SU-DHL-6 (cell line): Measurements from ENCODE around the gene ACTN1.

ENCODE experiments used
- H2AFZ ChIP-seq: fragments of 200-600 bp; sonication (generic); 2 replicates; pipeline ENCODE4 v1.6.1; 2014; ENCODE audit warnings: low read depth, mild to moderate bottlenecking, moderate library complexity, mixed read lengths, antibody characterized with exemption, low read length; ENCODE audit not compliant: severe bottlenecking
- H3F3A ChIP-seq: fragments of 200-600 bp; shearing (Covaris generic); 2 replicates; pipeline ENCODE4 v1.6.0; 2016; ENCODE audit warnings: antibody characterized with exemption, mild to moderate bottlenecking; ENCODE audit not compliant: insufficient read depth
- H3K27ac ChIP-seq: fragments of 200-600 bp; sonication (generic); 2 replicates; pipeline ENCODE4 v1.5.1; 2016; ENCODE audit warnings: low read depth, mild to moderate bottlenecking, low read length, moderate library complexity, mixed read lengths
- H3K27me3 ChIP-seq: fragments of 200-600 bp; sonication (generic), shearing (Covaris generic); 2 replicates; pipeline ENCODE4 v1.6.0; 2014; ENCODE audit warnings: mild to moderate bottlenecking, low read length
- H3K36me3 ChIP-seq: fragments of 200-600 bp; sonication (generic); 2 replicates; pipeline ENCODE4 v1.6.1; 2014; ENCODE audit warnings: mild to moderate bottlenecking, low read length, mixed read lengths
- H3K4me2 ChIP-seq: fragments of 300-600, 200-600 bp; shearing (Covaris generic), sonication (generic); 2 replicates; pipeline ENCODE4 v1.6.0; 2014; ENCODE audit warnings: low read length, low read depth, mild to moderate bottlenecking; ENCODE audit not compliant: poor library complexity, severe bottlenecking
- H3K4me3 ChIP-seq: fragments of 200-600 bp; sonication (generic); 2 replicates; pipeline ENCODE4 v1.5.1; 2014; ENCODE audit warnings: antibody characterized with exemption, low read length, mild to moderate bottlenecking, mixed read lengths; ENCODE audit not compliant: insufficient read depth, poor library complexity, severe bottlenecking
- H3K79me2 ChIP-seq: fragments of 200-600 bp; sonication (generic); 2 replicates; pipeline ENCODE4 v1.6.1; 2014; ENCODE audit warnings: mild to moderate bottlenecking, low read length, moderate library complexity; ENCODE audit not compliant: insufficient read depth
- H3K9ac ChIP-seq: fragments of 200-600 bp; sonication (generic); 2 replicates; pipeline ENCODE4 v1.7.0; 2014; ENCODE audit warnings: mild to moderate bottlenecking, low read length
- H3K9me2 ChIP-seq: fragments of 200-600 bp; sonication (generic); replicated peaks from 2 replicates; pipeline ENCODE4 v1.6.1; 2014; ENCODE audit warnings: low read length; ENCODE audit not compliant: insufficient read depth
- H3K9me3 ChIP-seq: fragments of 200-600 bp; sonication (generic); 2 replicates; pipeline ENCODE4 v1.6.1; 2014; ENCODE audit warnings: low read length, mixed read lengths; ENCODE audit not compliant: insufficient read depth
- H4K20me1 ChIP-seq: fragments of 200-600 bp; sonication (generic); 2 replicates; pipeline ENCODE4 v1.6.1; 2014; ENCODE audit warnings: low read depth, mild to moderate bottlenecking, antibody characterized with exemption, low read length, moderate library complexity, mixed read lengths
- EZH2phosphoT487 ChIP-seq: fragments of 200-600 bp; sonication (generic), shearing (Covaris generic); conservative IDR thresholded peaks from 2 replicates; pipeline ENCODE4 v1.6.1; 2018; ENCODE audit warnings: mild to moderate bottlenecking, antibody characterized with exemption, low read length, moderate library complexity, mixed read lengths
- TF ChIP-seq, protein P1 (sequence below): fragments of 200-600 bp; sonication (generic); IDR thresholded peaks from one replicate; pipeline ENCODE4 v1.5.1; 2017; ENCODE audit warnings: antibody characterized with exemption, mild to moderate bottlenecking, low read length, moderate library complexity; ENCODE audit not compliant: insufficient read depth, poor library complexity, severe bottlenecking

ACTN1 gene

GRCh38 chr14:68893566-68893965, 85.5 kb downstream of the ACTN1 start:
- TF ChIP-seq, protein P1, sequence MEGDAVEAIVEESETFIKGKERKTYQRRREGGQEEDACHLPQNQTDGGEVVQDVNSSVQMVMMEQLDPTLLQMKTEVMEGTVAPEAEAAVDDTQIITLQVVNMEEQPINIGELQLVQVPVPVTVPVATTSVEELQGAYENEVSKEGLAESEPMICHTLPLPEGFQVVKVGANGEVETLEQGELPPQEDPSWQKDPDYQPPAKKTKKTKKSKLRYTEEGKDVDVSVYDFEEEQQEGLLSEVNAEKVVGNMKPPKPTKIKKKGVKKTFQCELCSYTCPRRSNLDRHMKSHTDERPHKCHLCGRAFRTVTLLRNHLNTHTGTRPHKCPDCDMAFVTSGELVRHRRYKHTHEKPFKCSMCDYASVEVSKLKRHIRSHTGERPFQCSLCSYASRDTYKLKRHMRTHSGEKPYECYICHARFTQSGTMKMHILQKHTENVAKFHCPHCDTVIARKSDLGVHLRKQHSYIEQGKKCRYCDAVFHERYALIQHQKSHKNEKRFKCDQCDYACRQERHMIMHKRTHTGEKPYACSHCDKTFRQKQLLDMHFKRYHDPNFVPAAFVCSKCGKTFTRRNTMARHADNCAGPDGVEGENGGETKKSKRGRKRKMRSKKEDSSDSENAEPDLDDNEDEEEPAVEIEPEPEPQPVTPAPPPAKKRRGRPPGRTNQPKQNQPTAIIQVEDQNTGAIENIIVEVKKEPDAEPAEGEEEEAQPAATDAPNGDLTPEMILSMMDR, result no peak
- TF ChIP-seq EZH2phosphoT487, result no peak
- Histone ChIP-seq H2AFZ (no peak overlapping the region), H3K9me2 (no peaks in the 10 kb centered on the region), H3K79me2 (no peaks in the 10 kb centered on the region), H3K36me3 (no peaks in the 10 kb centered on the region), H4K20me1 (no peaks in the 10 kb centered on the region), H3K27ac (no peak overlapping the region), H3K4me3 (no peak overlapping the region), H3K4me2 (no peak overlapping the region), H3F3A (no peaks in the 10 kb centered on the region), H3K9me3 (no peaks in the 10 kb centered on the region), H3K9ac (no peak overlapping the region), H3K27me3 (no peaks in the 10 kb centered on the region)

DNA sequence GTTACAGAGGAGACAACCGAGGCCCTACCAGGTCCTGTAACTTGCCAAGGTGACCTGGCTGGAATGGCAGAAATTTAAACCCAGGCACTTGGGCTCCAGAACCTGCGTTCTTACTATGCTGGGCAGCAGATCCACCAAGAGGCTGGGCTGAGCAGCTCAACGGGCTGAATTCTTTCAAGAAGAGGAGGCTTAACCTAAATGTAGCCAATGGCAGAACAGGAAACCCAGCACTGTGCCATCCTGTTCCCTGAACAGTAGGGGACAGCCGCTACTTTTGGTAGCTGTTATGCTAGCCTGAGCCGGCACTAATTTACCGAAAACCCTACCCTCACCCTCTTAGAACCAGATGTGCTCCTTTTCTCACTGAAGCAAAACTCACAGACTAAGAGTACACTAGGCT, 86.1 kb downstream of the ACTN1 start:
- no peaks in the 10 kb centered on the region for H3K36me3 ChIP-seq
- H3K9me3 ChIP-seq, result no peaks in the 10 kb centered on the region

GRCh38 chr14:68891851-68892660, 87.0 kb downstream of the ACTN1 start:
- Histone ChIP-seq H3K9me2 (no peaks in the 10 kb centered on the region), H3K9ac (no peak overlapping the region), H3K9me3 (no peaks in the 10 kb centered on the region), H3K27ac (no peak overlapping the region), H3K27me3 (no peaks in the 10 kb centered on the region), H2AFZ (no peak overlapping the region), H3K4me2 (no peak overlapping the region), H3K36me3 (no peaks in the 10 kb centered on the region), H3K4me3 (no peak overlapping the region), H4K20me1 (no peaks in the 10 kb centered on the region), H3K79me2 (no peaks in the 10 kb centered on the region), H3F3A (no peaks in the 10 kb centered on the region)
- no peak for TF ChIP-seq EZH2phosphoT487
- TF ChIP-seq, protein P1, result no peak

More for the DNA sequence above, 86.1 kb downstream of the ACTN1 start:
- H3K79me2 ChIP-seq, result no peaks in the 10 kb centered on the region
- no peak overlapping the region for H3K4me3 ChIP-seq
- H3K27ac ChIP-seq, result no peak overlapping the region
- no peak for TF ChIP-seq EZH2phosphoT487
- TF ChIP-seq, protein P1, result no peak
- H4K20me1 ChIP-seq, result no peaks in the 10 kb centered on the region
- no peak overlapping the region for H3K4me2 ChIP-seq
- no peaks in the 10 kb centered on the region for H3F3A ChIP-seq
- H3K9ac ChIP-seq, result no peak overlapping the region
- H2AFZ ChIP-seq, result no peak overlapping the region
- H3K9me2 ChIP-seq, result no peaks in the 10 kb centered on the region
- H3K27me3 ChIP-seq, result no peaks in the 10 kb centered on the region
